ENCODE results near the gene GPR141.

The GPR141 gene, protein sequence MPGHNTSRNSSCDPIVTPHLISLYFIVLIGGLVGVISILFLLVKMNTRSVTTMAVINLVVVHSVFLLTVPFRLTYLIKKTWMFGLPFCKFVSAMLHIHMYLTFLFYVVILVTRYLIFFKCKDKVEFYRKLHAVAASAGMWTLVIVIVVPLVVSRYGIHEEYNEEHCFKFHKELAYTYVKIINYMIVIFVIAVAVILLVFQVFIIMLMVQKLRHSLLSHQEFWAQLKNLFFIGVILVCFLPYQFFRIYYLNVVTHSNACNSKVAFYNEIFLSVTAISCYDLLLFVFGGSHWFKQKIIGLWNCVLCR

DNA sequence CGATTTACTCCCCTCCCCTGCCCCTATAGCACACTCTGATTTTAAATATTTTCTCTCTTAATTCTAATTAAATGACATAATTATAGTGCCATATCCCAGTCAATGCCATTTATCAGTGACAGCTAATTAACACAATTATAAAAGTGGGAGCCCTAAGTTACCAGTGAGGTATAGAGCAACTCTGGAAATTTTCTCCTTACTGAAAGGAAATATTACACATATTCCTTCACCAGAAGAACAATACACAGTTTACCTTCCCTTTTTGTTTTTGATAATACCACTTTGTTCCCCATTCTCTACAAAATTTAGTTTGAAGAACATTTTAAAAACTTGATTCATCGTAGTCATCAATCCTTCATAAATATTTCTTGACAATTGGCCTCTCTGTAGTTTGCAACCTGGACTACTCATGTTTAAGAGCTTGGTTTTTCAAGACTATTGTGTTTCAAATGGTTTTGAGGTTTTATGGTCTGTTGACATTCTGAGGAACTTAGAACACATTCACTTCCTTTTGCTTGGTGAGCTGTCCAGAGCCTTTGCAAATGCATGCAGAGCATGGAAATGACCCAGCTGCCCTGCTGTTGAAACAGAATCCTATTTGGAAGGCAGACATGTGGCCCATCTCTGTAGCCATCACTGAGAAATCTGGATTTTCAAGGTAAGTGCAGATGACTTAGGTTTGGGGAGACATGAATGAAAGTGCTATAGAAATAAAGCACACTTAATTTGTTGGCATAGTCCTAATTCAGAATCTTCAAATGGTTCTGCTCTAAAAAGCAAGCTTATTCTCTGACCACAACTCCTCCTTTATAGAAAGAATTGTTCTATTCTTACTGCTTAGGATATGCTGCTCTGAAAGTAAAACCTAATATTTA lies at the start of gene GPR141:
Gene GPR141 (plus strand): TSS at position 521 of the 875 bp plus-strand sequence. CDS start 56,628 bp downstream, outside the sequence.
- Histone ChIP-seq H3K9ac (ENCODE audit: low read length) (no peak within 1 kb of the TSS), H3K9me3 (ENCODE audit: insufficient read depth, low read length) (no peaks in the 10 kb centered on the region), H3K79me2 (ENCODE audit: low read length) (no peaks in the 10 kb centered on the region), H3K4me1 (ENCODE audit: low read length) (peaks cover 22% of the 10 kb centered on the region), H3K4me3 (ENCODE audit: low read length) (no peak within 1 kb of the TSS), H3K27me3 (ENCODE audit: low read depth, low read length) (peaks cover 66% of the 10 kb centered on the region), H3K36me3 (replicated peaks; ENCODE audit: low read depth, low read length) (no peaks in the 10 kb centered on the region), H3K27ac (ENCODE audit: low read length) (no peak within 1 kb of the TSS), H2AFZ (ENCODE audit: low read depth, low read length) (no peak within 1 kb of the TSS), H3K4me2 (ENCODE audit: low read length) (peak within 1 kb of the TSS; percentile 27), H4K20me1 (ENCODE audit: insufficient read depth, low read length) (0 out of 2 replicates have a peak, but pooled peaks cover 3% of the 10 kb centered on the region)
- TF ChIP-seq, protein P1, sequence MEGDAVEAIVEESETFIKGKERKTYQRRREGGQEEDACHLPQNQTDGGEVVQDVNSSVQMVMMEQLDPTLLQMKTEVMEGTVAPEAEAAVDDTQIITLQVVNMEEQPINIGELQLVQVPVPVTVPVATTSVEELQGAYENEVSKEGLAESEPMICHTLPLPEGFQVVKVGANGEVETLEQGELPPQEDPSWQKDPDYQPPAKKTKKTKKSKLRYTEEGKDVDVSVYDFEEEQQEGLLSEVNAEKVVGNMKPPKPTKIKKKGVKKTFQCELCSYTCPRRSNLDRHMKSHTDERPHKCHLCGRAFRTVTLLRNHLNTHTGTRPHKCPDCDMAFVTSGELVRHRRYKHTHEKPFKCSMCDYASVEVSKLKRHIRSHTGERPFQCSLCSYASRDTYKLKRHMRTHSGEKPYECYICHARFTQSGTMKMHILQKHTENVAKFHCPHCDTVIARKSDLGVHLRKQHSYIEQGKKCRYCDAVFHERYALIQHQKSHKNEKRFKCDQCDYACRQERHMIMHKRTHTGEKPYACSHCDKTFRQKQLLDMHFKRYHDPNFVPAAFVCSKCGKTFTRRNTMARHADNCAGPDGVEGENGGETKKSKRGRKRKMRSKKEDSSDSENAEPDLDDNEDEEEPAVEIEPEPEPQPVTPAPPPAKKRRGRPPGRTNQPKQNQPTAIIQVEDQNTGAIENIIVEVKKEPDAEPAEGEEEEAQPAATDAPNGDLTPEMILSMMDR (IDR thresholded peaks at IDR 0.05; ENCODE audit: low read depth, low read length): no peak
- TF ChIP-seq EZH2phosphoT487 (IDR thresholded peaks at IDR 0.05; ENCODE audit: low read depth): no peak

DNA sequence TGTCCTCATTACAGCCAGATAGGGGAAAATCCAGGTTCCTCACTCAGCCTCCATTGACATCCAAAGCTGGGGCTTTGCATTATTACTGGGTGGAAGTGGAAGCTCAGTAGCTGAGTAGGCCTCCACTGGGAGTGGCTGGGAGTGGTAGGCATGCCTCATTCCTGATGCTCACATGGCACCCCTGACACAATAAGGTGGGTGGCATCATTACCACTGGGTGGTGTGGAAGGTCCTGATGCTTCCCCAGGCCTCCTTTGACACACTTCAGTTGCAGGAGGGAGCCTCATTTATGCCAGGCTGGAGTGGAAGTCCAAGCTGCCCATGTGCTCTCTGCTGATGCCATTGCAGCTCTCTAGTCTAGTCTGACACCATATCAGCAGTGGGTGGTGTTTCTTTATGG lies 48.2 kb upstream of the GPR141 start:
- Histone ChIP-seq H2AFZ (ENCODE audit: low read depth, low read length) (no peak overlapping the region), H3K79me2 (ENCODE audit: low read length) (no peaks in the 10 kb centered on the region), H3K9ac (ENCODE audit: low read length) (no peak overlapping the region), H3K4me1 (ENCODE audit: low read length) (no peaks in the 10 kb centered on the region), H3K27me3 (ENCODE audit: low read depth, low read length) (peaks cover 8% of the 10 kb centered on the region), H3K36me3 (replicated peaks; ENCODE audit: low read depth, low read length) (no peaks in the 10 kb centered on the region), H3K9me3 (ENCODE audit: insufficient read depth, low read length) (no peaks in the 10 kb centered on the region), H4K20me1 (ENCODE audit: insufficient read depth, low read length) (no peaks in the 10 kb centered on the region), H3K4me3 (ENCODE audit: low read length) (no peak overlapping the region), H3K4me2 (ENCODE audit: low read length) (no peak overlapping the region), H3K27ac (ENCODE audit: low read length) (no peak overlapping the region)
- TF ChIP-seq EZH2phosphoT487 (IDR thresholded peaks at IDR 0.05; ENCODE audit: low read depth): no peak
- TF ChIP-seq, protein P1 (IDR thresholded peaks at IDR 0.05; ENCODE audit: low read depth, low read length): no peak

DNA sequence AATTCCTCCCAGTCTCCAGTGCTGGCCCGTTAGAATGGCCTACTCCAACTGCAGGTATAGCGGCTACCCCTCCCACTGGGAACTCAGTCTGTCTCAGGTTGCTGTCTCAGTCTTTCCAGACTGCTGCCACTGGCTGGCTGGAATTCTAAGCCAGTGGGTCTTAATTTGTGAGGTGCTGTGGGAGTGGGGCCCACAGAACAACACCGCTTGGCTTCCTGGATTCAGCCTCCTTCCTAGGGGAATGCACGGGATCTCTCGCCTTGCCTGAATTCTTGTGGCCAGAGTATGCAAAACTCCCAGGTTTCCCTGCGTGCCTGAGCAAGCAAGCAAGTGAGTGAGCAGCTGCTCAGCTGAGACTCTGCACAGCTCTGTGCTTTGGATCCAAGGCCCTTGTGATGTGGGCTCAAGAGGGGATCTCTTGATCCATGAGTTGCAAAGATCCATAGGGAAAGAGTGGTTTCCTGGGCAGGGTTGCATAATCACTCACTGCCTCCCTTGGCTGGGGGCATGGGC lies 41.5 kb upstream of the GPR141 start:
- Histone ChIP-seq H3K36me3 (replicated peaks; ENCODE audit: low read depth, low read length) (no peaks in the 10 kb centered on the region), H3K27ac (ENCODE audit: low read length) (no peak overlapping the region), H3K4me3 (ENCODE audit: low read length) (no peak overlapping the region), H3K4me1 (ENCODE audit: low read length) (peaks cover 9% of the 10 kb centered on the region), H3K27me3 (ENCODE audit: low read depth, low read length) (no peaks in the 10 kb centered on the region), H2AFZ (ENCODE audit: low read depth, low read length) (no peak overlapping the region), H3K9me3 (ENCODE audit: insufficient read depth, low read length) (no peaks in the 10 kb centered on the region), H3K79me2 (ENCODE audit: low read length) (no peaks in the 10 kb centered on the region), H3K9ac (ENCODE audit: low read length) (no peak overlapping the region), H3K4me2 (ENCODE audit: low read length) (no peak overlapping the region), H4K20me1 (ENCODE audit: insufficient read depth, low read length) (no peaks in the 10 kb centered on the region)
- no peak for TF ChIP-seq EZH2phosphoT487 (IDR thresholded peaks at IDR 0.05; ENCODE audit: low read depth)
- TF ChIP-seq, protein P1 (IDR thresholded peaks at IDR 0.05; ENCODE audit: low read depth, low read length): no peak

DNA sequence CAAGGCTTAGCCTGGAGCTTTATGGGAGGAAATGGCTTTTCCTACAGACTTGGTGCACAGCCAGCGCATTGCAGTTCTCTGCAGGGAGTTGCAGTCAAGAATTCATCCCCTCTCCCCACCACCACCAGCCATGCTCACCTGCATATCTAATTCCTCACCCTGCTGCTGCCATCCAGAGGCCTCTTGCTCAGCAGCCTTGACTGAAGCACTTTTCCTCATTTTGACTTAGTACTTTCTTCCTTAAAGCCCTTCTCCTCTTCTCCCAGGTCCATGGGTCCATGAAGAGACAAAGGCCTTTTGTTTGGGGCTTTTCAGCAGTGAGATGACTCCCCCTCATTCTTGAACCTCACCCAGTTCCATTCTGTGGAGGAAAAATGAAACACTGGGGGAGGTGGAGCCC lies 39.7 kb upstream of the GPR141 start:
- no peaks in the 10 kb centered on the region for H3K36me3 ChIP-seq (replicated peaks; ENCODE audit: low read depth, low read length)
- H3K4me2 ChIP-seq (ENCODE audit: low read length): no peak overlapping the region
- H3K4me1 ChIP-seq (ENCODE audit: low read length): peaks cover 9% of the 10 kb centered on the region
- TF ChIP-seq, protein P1 (IDR thresholded peaks at IDR 0.05; ENCODE audit: low read depth, low read length): no peak
- TF ChIP-seq EZH2phosphoT487 (IDR thresholded peaks at IDR 0.05; ENCODE audit: low read depth): no peak
- no peak overlapping the region for H2AFZ ChIP-seq (ENCODE audit: low read depth, low read length)
- no peak overlapping the region for H3K9ac ChIP-seq (ENCODE audit: low read length)
- no peaks in the 10 kb centered on the region for H4K20me1 ChIP-seq (ENCODE audit: insufficient read depth, low read length)
- H3K27ac ChIP-seq (ENCODE audit: low read length): no peak overlapping the region
- no peaks in the 10 kb centered on the region for H3K27me3 ChIP-seq (ENCODE audit: low read depth, low read length)
- no peaks in the 10 kb centered on the region for H3K79me2 ChIP-seq (ENCODE audit: low read length)
- no peaks in the 10 kb centered on the region for H3K9me3 ChIP-seq (ENCODE audit: insufficient read depth, low read length)
- no peak overlapping the region for H3K4me3 ChIP-seq (ENCODE audit: low read length)
